Uterus (tissue), 4 donors: ENCODE data around the gene SMIM5. TPM values are rescaled to one million over a fixed set of nuclear protein-coding genes. Genes with fewer than 3 reads are reported as not detected.

Experiments
- DNase-seq, 2 donors: peaks; one replicate each; pipeline ENCODE4 v3.0.0-alpha.2; 2019 to 2020
- H3K27ac ChIP-seq, 2 donors: fragments of 200-600 bp; sonication (generic); 1 replicate in 1 of 2; 2 replicates in 1 of 2; pipeline ENCODE4 v1.5.1; 2016 to 2018
- H3K27me3 ChIP-seq, 2 donors: fragments of 200-600 bp; sonication (generic); one replicate each; pipeline ENCODE4 v1.5.1; 2018 to 2019; ENCODE audit warnings: control low read depth in 1 of 2
- H3K36me3 ChIP-seq, 2 donors: fragments of 200-600 bp; sonication (generic); one replicate each; pipeline ENCODE4 v1.5.1; 2019; ENCODE audit warnings: control low read depth in 1 of 2
- H3K4me1 ChIP-seq, 2 donors: fragments of 200-600 bp; sonication (generic); one replicate each; pipeline ENCODE4 v1.5.1; 2018 to 2019; ENCODE audit warnings: control low read depth in 1 of 2
- H3K4me3 ChIP-seq, 2 donors: fragments of 200-600 bp; sonication (generic); 1 replicate in 1 of 2; 2 replicates in 1 of 2; pipeline ENCODE4 v1.5.1; 2018 to 2019; ENCODE audit warnings: mild to moderate bottlenecking in 1 of 2
- H3K9me3 ChIP-seq, 2 donors: fragments of 200-600 bp; sonication (generic); one replicate each; pipeline ENCODE4 v1.5.1; 2019; ENCODE audit warnings: control low read depth in 1 of 2
- CTCF ChIP-seq, 4 experiments: fragments of 200-600 bp in 2 of 4; fragments of 450-650 bp in 2 of 4; sonication (generic) in 2 of 4; IDR thresholded peaks; one replicate each; pipeline ENCODE4 v1.5.1; 2016 to 2019; ENCODE audit warnings: antibody characterized with exemption in 4 of 4, mild to moderate bottlenecking in 2 of 4, moderate library complexity in 1 of 4
- POLR2A ChIP-seq, 2 donors: fragments of 450-650 bp; IDR thresholded peaks; one replicate each; pipeline ENCODE4 v1.6.1; 2016; ENCODE audit warnings: antibody characterized with exemption in 2 of 2, mild to moderate bottlenecking in 1 of 2, moderate library complexity in 1 of 2
- intact Hi-C: fragments of 100-400 bp; cut with DNase I; formaldehyde crosslinking; loops from one replicate; pipeline ENCODE4 v1.15.1; 2023; ENCODE audit warnings: low total_unique reads
- total RNA-seq, 4 donors: library from RNA; depleted of rRNA in 3 of 4; stranded (reverse); fragments of >200 nt in 3 of 4; gene quantifications; one replicate each; pipeline versions ENCODE4 v1.1.0 to v1.2.4, GENCODE V29; 2014 to 2023
- donor health status: DM: yes; HTN: yes; CAD: no.

Gene SMIM5
- total RNA-seq, 4 donors from 2014 or later = 0.85 to 2.2 TPM; not detected in 2

GRCh38 chr17:75689441-75689873 is 56.2 kb downstream of the SMIM5 start:
- TF ChIP-seq POLR2A (IDR thresholded peaks at IDR 0.05) (no peak), CTCF (IDR thresholded peaks at IDR 0.05) (no peak)
- Histone ChIP-seq H3K27me3 (no peaks in the 10 kb centered on the region), H3K36me3 (no peaks in the 10 kb centered on the region), H3K27ac (no peak overlapping the region), H3K4me1 (peaks cover 0 to 15% of the 10 kb centered on the region in 2 donors), H3K4me3 (no peak overlapping the region), H3K9me3 (no peaks in the 10 kb centered on the region)
- DNase-seq = no peak
- intact Hi-C loops = no loop called here

Other genes starting within 250 kb of the SMIM5 start
- gene GRB2, start 227.8 kb upstream of the SMIM5 start, total RNA-seq = 100 to 1,000 TPM in 1 of 4 donors, 10 to 100 TPM in 3; 51.5 to 127 (median 78.1) TPM
- 10 to 100 TPM in 2 of 4 donors, 1 to 10 TPM in 2; 3.8 to 91.2 (median 26.0) TPM for gene TMEM94, start 176.8 kb upstream of the SMIM5 start, total RNA-seq
- gene CASKIN2, start 117.9 kb upstream of the SMIM5 start, total RNA-seq = 100 to 1,000 TPM in 1 of 4 donors, 10 to 100 TPM in 1, 1 to 10 TPM in 2; 7.4 to 122 (median 15.5) TPM
- gene TSEN54, start 116.9 kb upstream of the SMIM5 start, total RNA-seq = 100 to 1,000 TPM in 1 of 4 donors, 10 to 100 TPM in 3; 17.4 to 102 (median 20.6) TPM
- gene LLGL2, start 107.7 kb upstream of the SMIM5 start, total RNA-seq = 10 to 100 TPM in 3 of 4 donors, 1 to 10 TPM in 1; 3.1 to 31.9 (median 14.0) TPM
- gene MYO15B, start 45.6 kb upstream of the SMIM5 start, total RNA-seq = 100 to 1,000 TPM; 119 to 610 (median 170) TPM
- gene RECQL5, start 33.7 kb downstream of the SMIM5 start, total RNA-seq = 10 to 100 TPM in 2 of 4 donors, 1 to 10 TPM in 1, under 1 TPM in 1; 0.59 to 22.7 (median 11.9) TPM
- 10 to 100 TPM; 14.1 to 87.7 (median 64.7) TPM for gene SAP30BP, start 33.9 kb downstream of the SMIM5 start, total RNA-seq
- gene ITGB4, start 88.0 kb downstream of the SMIM5 start, total RNA-seq = 100 to 1,000 TPM in 1 of 4 donors, 10 to 100 TPM in 3; 38.0 to 100 (median 62.3) TPM
- gene GALK1, start 131.8 kb downstream of the SMIM5 start, total RNA-seq = 10 to 100 TPM in 3 of 4 donors, not detected in 1; 19.4 to 37.1 (median 35.6) TPM
- 10 to 100 TPM in 3 of 4 donors, 1 to 10 TPM in 1; 6.9 to 69.7 (median 45.5) TPM for gene UNK, start 151.4 kb downstream of the SMIM5 start, total RNA-seq
- 10 to 100 TPM in 2 of 4 donors, 1 to 10 TPM in 2; 1.2 to 32.7 (median 11.8) TPM for gene UNC13D, start 211.0 kb downstream of the SMIM5 start, total RNA-seq
- 100 to 1,000 TPM in 1 of 4 donors, 10 to 100 TPM in 3; 19.7 to 115 (median 34.5) TPM for gene WBP2, start 221.9 kb downstream of the SMIM5 start, total RNA-seq
- 10 to 100 TPM in 3 of 4 donors, 1 to 10 TPM in 1; 6.8 to 70.1 (median 19.0) TPM for gene TRIM47, start 245.1 kb downstream of the SMIM5 start, total RNA-seq